Measurements from ENCODE around the gene FKBP2.

Gene FKBP2

DNA sequence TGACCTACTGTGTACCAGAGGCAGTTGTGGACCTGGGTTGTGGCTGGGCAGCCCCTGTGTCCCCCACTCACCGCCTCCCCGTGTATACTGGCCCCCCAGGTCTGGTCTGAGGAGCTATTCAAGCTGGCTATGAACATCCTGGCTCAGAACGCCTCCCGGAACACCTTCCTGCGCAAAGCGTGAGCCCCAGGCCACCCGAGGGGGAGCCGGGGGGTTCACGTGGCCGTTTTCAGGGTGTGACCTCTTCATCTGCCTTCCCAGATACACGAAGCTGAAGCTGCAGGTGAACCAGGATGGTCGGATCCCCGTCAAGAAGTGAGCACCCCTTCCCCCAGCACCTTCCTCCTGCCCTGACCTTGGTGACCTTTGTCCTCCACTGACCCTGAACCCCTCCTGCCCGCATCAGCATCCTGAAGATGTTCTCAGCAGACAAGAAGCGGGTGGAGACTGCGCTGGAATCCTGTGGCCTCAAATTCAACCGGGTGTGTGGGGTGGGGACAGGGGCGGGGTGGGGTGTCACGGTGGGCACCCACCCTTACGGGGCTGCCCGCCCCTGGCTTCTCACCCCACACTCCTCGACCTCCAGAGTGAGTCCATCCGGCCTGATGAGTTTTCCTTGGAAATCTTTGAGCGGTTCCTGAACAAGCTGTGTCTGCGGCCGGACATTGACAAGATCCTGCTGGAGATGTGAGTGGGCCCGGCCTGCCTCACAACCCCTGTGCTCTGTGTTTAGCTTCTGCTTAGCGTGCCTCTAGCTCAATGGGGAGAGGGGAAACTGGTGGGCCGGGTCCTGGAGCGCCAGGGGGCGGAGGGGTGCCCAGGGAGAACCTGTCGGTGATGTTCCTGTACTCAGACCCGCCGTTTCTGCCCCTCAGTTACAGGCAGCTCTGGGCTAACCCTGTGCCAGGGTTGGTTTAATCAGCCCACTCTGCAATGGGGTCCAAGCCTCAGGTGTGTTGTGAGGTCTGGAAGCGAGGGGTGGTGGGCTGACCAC is 14.5 kb downstream of the FKBP2 start:
- Mint-ChIP-seq H3K9me3 (no peaks in the 10 kb centered on the region), H3K36me3 (ENCODE audit: low read depth) (peaks cover 39% of the 10 kb centered on the region)

DNA sequence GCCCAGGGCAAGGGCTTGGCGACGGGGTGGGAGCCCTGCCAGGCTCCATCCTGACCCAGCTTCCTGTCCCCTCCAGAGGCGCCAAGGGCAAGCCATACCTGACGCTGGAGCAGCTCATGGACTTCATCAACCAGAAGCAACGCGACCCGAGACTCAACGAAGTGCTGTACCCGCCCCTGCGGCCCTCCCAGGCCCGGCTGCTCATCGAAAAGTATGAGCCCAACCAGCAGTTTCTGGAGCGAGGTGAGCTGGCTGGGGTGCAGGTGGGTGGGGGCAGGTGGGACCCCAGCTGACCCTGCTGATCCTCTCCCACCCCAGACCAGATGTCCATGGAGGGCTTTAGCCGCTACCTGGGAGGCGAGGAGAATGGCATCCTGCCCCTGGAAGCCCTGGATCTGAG is 15.4 kb downstream of the FKBP2 start:
- Mint-ChIP-seq H3K27ac (no peak overlapping the region), H3K4me3 (no peak overlapping the region), H3K36me3 (ENCODE audit: low read depth) (peaks cover 42% of the 10 kb centered on the region), H3K27me3 (no peaks in the 10 kb centered on the region), H3K4me1 (ENCODE audit: low read depth) (peaks cover 18% of the 10 kb centered on the region), H3K9me3 (no peaks in the 10 kb centered on the region)
- DNase-seq = no peak

More for the DNA sequence above, 14.5 kb downstream of the FKBP2 start:
- Mint-ChIP-seq H3K27ac (no peak overlapping the region), H3K4me1 (ENCODE audit: low read depth) (peaks cover 21% of the 10 kb centered on the region), H3K27me3 (no peaks in the 10 kb centered on the region), H3K4me3 (no peak overlapping the region)
- no peak for DNase-seq

DNA sequence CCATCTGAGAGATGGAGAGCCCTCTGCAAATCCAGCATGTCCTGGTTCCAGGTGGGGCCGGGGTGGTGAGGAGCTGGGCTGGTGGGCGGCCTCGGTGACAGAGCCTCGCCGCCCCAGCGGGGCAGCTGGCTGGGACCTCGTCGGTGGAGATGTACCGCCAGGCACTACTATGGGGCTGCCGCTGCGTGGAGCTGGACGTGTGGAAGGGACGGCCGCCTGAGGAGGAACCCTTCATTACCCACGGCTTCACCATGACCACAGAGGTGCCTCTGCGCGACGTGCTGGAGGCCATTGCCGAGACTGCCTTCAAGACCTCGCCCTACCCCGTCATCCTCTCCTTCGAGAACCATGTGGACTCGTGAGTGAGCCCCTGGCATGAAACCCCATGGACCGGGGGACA is 17.5 kb downstream of the FKBP2 start:
- Mint-ChIP-seq H3K27ac (no peak overlapping the region), H3K4me3 (no peak overlapping the region), H3K36me3 (ENCODE audit: low read depth) (peaks cover 58% of the 10 kb centered on the region), H3K27me3 (no peaks in the 10 kb centered on the region), H3K9me3 (no peaks in the 10 kb centered on the region), H3K4me1 (ENCODE audit: low read depth) (peaks cover 11% of the 10 kb centered on the region)
- no peak for DNase-seq

DNA sequence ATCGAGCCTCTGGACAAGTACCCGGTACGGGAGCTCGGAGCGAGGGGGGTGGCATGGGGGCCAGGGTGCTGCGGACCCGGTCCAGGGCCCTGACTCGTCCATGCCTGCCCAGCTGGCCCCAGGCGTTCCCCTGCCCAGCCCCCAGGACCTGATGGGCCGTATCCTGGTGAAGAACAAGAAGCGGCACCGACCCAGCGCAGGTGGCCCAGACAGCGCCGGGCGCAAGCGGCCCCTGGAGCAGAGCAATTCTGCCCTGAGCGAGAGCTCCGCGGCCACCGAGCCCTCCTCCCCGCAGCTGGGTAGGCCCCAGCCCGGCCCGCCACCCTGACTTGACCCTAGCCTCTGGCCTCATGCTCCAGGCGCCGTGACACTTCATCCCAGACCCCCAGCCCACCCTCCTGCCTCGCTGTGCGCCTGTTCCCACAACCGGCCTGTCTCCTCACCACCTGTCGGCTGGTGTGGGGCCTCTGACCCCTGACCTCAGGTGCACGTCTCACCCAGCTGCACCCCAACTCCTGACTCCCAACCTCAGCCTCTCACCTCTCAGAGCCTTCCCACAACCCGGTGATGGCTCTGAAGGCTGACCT is 18.1 kb downstream of the FKBP2 start:
- peaks cover 61% of the 10 kb centered on the region for H3K36me3 Mint-ChIP-seq (ENCODE audit: low read depth)
- no peak overlapping the region for H3K27ac Mint-ChIP-seq
- no peaks in the 10 kb centered on the region for H3K27me3 Mint-ChIP-seq
- DNase-seq = no peak
- no peaks in the 10 kb centered on the region for H3K9me3 Mint-ChIP-seq
- no peak overlapping the region for H3K4me3 Mint-ChIP-seq
- peaks cover 11% of the 10 kb centered on the region for H3K4me1 Mint-ChIP-seq (ENCODE audit: low read depth)

DNA sequence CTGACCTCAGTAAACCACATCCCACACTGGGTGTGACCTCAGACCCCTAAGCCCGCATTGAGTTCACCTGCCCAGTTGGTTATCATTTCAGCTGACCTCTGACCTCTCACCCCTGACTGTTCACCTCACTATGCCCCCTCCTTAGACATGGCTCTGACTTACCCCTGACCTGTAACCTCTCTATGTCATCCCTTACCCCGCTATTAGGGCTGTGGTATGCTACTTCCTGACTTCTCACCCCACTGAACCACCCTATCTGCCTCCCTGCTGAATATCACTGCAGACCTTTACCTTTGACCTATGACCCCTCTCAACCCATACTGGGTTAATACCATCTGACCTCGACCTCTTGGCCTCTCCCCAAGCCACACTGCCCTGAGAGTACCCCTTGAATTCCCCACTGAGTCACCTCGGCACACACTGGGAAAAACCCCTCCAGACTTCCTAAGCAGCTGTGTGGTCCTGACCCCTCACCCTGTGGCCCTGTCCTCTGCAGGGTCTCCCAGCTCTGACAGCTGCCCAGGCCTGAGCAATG is 18.7 kb downstream of the FKBP2 start:
- no peak for DNase-seq
- no peak overlapping the region for H3K4me3 Mint-ChIP-seq
- no peaks in the 10 kb centered on the region for H3K9me3 Mint-ChIP-seq
- no peaks in the 10 kb centered on the region for H3K27me3 Mint-ChIP-seq
- H3K27ac Mint-ChIP-seq = no peak overlapping the region
- H3K36me3 Mint-ChIP-seq (ENCODE audit: low read depth) = peaks cover 63% of the 10 kb centered on the region
- peaks cover 11% of the 10 kb centered on the region for H3K4me1 Mint-ChIP-seq (ENCODE audit: low read depth)

DNA sequence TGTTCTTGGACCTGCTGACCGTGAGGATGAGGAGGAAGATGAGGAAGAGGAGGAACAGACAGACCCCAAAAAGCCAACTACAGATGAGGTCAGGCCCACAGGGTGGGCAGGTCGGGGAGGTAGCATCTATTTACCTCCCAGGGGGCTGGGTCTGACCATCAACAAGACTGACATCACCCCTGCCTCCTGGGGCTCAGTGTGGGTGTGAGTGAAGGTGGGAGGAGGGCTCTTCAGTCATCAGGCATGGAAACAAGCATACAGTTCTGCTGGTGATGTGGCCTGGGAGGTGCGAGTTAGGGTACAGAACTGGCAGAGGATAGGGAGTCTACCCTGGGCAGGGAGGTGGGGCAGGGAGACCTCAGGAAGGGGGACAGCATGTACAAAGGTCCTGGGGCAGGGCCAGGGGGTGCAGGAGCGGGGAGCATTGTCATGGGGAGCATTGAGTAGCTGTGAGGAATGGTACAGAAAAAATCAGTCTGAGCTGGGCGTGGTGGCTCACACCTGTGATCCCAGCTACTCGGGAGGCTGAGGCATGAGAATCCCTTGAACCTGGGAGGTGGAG is 19.3 kb downstream of the FKBP2 start:
- no peaks in the 10 kb centered on the region for H3K27me3 Mint-ChIP-seq
- H3K9me3 Mint-ChIP-seq = no peaks in the 10 kb centered on the region
- H3K27ac Mint-ChIP-seq = no peak overlapping the region
- H3K4me3 Mint-ChIP-seq = no peak overlapping the region
- peaks cover 11% of the 10 kb centered on the region for H3K4me1 Mint-ChIP-seq (ENCODE audit: low read depth)
- H3K36me3 Mint-ChIP-seq (ENCODE audit: low read depth) = peaks cover 61% of the 10 kb centered on the region
- no peak for DNase-seq

DNA sequence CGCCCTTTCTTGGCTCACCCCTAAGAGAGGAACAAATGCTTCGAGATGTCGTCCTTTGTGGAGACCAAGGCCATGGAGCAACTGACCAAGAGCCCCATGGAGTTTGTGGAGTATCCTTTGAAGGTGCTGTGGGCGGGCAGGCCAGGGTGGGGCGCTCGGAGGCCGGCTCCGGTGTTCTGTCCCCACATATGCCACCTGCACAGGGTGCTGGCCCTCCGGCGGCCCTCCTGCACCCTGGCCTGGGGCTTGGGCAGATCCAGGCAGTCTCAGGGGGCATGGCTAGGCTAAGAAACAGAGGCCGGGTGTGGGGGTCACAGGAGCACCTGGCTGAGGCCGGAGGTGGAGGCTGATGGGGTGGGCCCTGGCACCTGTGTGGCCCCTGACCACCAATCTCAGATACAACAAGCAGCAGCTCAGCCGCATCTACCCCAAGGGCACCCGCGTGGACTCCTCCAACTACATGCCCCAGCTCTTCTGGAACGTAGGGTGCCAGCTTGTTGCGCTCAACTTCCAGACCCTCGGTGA is 20.7 kb downstream of the FKBP2 start:
- no peak for DNase-seq
- no peaks in the 10 kb centered on the region for H3K9me3 Mint-ChIP-seq
- peaks cover 11% of the 10 kb centered on the region for H3K4me1 Mint-ChIP-seq (ENCODE audit: low read depth)
- no peak overlapping the region for H3K27ac Mint-ChIP-seq
- H3K4me3 Mint-ChIP-seq = no peak overlapping the region
- H3K27me3 Mint-ChIP-seq = no peaks in the 10 kb centered on the region
- peaks cover 62% of the 10 kb centered on the region for H3K36me3 Mint-ChIP-seq (ENCODE audit: low read depth)

DNA sequence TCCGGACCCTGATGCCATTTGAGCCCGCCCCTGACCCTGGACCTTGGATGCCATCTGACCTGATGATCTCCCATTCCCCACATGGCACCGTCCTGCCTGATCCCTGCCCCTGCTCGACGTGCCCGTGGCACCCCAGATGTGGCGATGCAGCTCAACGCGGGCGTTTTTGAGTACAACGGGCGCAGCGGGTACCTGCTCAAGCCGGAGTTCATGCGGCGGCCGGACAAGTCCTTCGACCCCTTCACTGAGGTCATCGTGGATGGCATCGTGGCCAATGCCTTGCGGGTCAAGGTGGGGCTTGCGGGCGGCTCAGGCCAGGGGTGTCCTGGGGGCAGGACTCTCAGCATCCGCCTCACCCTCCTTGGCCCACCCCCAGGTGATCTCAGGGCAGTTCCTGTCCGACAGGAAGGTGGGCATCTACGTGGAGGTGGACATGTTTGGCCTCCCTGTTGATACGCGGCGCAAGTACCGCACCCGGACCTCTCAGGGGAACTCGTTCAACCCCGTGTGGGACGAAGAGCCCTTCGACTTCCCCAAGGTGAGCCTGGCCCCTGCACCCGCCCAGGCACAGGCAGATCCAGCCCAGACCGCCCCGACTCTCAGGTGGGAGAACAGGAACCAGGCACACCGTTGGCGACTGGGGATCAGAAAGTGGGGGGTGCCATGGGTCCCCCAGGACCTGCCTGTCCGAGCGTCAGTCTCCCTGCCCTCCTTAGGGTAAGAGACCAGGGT is 21.5 kb downstream of the FKBP2 start:
- DNase-seq = no peak
- Mint-ChIP-seq H3K36me3 (ENCODE audit: low read depth) (peaks cover 60% of the 10 kb centered on the region), H3K27ac (no peak overlapping the region), H3K4me3 (no peak overlapping the region), H3K27me3 (no peaks in the 10 kb centered on the region), H3K9me3 (no peaks in the 10 kb centered on the region), H3K4me1 (ENCODE audit: low read depth) (peaks cover 11% of the 10 kb centered on the region)

DNA sequence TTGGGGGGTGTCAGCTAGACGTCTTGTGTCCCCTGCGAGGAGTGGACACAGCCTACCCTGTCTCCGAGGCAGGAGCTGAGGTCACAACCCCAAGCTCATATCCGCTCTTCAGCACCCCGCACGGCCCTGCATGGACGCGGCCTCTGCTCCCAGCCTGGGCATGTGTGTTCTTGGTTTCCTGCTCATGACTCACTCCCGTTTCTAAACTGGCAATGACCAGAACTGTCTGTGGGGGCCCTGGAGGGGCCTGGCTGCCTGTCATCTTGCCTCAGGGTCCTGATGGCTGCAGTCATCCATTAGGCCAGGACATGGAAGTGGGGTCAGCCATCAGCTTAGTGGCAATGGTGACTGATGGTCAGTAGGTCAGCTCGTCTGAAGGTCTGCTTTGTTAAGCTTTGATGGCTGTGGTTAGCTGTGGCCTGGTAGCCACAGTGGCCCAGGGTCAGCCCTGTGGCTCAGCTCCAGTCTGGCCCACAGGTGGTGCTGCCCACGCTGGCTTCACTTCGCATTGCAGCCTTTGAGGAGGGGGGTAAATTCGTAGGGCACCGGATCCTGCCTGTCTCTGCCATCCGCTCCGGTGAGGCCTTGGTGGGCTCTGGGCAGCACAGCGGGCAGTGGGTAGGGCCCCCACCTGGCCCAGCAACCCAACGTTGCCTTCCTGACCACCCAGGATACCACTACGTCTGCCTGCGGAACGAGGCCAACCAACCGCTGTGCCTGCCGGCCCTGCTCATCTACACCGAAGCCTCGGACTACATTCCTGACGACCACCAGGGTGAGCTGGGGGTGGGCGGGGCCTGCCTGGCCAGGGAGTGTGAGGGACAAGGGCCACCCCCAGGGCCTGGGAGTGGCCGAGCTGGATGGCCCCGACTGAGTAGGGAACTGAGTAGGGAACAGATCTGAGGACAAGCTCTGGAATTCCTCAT is 22.4 kb downstream of the FKBP2 start:
- H3K4me1 Mint-ChIP-seq (ENCODE audit: low read depth) = peaks cover 16% of the 10 kb centered on the region
- H3K27ac Mint-ChIP-seq = no peak overlapping the region
- no peak overlapping the region for H3K4me3 Mint-ChIP-seq
- H3K36me3 Mint-ChIP-seq (ENCODE audit: low read depth) = peaks cover 55% of the 10 kb centered on the region
- H3K9me3 Mint-ChIP-seq = no peaks in the 10 kb centered on the region
- DNase-seq = no peak
- no peaks in the 10 kb centered on the region for H3K27me3 Mint-ChIP-seq

DNA sequence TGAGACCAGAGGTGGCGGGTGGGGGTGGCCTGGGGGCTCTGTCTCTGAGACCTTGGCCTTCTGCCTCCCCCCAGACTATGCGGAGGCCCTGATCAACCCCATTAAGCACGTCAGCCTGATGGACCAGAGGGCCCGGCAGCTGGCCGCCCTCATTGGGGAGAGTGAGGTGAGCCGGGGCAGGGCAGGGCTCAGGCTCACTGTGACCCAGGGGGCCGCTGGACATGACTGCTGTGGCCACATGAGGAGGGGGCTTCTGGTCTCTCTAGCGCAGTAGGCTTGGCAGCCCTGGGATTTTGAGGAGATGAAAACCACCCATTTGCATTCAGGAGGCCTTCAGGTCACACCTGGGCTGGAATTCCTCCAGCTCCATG is 23.0 kb downstream of the FKBP2 start:
- Mint-ChIP-seq H3K36me3 (ENCODE audit: low read depth) (peaks cover 55% of the 10 kb centered on the region), H3K4me1 (ENCODE audit: low read depth) (peaks cover 22% of the 10 kb centered on the region), H3K27me3 (no peaks in the 10 kb centered on the region)

DNA sequence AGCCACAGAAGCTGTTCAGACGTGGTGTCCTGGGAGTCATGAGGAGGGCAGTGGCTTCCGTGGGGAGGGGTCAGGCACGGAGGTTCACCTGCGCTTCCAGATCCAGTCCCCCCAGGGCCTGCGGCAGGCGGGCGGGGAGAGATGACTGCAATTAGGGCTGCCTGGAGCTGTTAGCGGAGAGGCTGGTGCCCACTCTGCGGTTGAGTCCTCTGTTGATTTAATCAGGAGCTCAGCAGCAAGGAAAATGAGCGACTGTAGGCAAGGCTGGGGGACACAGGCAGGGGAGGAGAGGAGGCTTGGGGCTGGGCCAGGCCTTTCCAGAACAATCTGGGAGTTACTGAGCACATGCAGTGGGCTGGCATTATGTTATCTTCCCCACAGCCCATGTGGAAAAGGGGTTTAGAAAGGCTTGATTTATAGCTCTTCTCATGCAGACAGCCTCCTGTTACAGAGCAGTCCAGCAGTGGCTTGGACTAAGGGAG is 23.5 kb downstream of the FKBP2 start:
- no peaks in the 10 kb centered on the region for H3K9me3 Mint-ChIP-seq
- peaks cover 22% of the 10 kb centered on the region for H3K4me1 Mint-ChIP-seq (ENCODE audit: low read depth)
- H3K27ac Mint-ChIP-seq = peak overlapping the region; percentile 61
- H3K27me3 Mint-ChIP-seq = no peaks in the 10 kb centered on the region
- H3K36me3 Mint-ChIP-seq (ENCODE audit: low read depth) = peaks cover 54% of the 10 kb centered on the region
- H3K4me3 Mint-ChIP-seq = no peak overlapping the region
- no peak for DNase-seq

More for the DNA sequence above, 23.0 kb downstream of the FKBP2 start:
- DNase-seq = no peak
- H3K27ac Mint-ChIP-seq = no peak overlapping the region
- H3K9me3 Mint-ChIP-seq = no peaks in the 10 kb centered on the region
- H3K4me3 Mint-ChIP-seq = no peak overlapping the region

DNA sequence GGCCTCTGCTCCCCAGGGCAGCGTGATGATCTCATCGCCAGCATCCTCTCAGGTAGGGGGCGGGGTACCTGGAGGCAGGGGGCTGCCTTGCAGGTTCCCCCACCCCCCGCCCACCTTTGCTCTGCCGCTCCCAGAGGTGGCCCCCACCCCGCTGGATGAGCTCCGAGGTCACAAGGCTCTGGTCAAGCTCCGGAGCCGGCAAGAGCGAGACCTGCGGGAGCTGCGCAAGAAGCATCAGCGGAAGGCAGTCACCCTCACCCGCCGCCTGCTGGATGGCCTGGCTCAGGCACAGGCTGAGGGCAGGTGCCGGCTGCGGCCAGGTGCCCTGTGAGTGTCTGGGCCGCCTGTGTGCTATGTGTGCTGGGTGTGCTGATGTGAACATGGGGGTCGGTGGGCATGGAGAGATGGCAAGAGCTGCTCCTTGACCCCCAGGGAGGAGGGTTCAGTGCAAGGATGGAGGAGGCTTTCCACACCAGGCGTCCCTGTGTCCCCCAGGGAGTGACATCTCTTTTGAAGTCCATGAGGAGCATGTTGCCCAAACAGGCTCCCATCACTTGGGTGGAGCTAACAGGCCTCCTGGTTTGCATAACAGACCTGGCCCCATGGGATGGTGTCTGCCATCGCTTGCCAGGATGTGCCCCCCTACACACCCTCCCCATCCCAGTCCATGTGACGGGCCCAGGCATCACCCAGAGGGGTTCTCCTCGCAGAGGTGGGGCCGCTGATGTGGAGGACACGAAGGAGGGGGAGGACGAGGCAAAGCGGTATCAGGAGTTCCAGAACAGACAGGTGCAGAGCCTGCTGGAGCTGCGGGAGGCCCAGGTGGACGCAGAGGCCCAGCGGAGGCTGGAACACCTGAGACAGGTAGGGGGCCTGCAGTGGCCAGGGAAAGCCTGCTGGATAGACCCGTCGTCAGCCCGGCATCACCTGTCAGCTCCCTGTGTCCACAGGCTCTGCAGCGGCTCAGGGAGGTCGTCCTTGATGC is 24.6 kb downstream of the FKBP2 start:
- Mint-ChIP-seq H3K4me1 (ENCODE audit: low read depth) (peaks cover 15% of the 10 kb centered on the region), H3K4me3 (no peak overlapping the region), H3K9me3 (no peaks in the 10 kb centered on the region), H3K36me3 (ENCODE audit: low read depth) (peaks cover 52% of the 10 kb centered on the region), H3K27me3 (no peaks in the 10 kb centered on the region), H3K27ac (no peak overlapping the region)
- no peak for DNase-seq
